Measurements from ENCODE around the gene PDZK1IP1.
"Not testable (repeated sequence)": the region's sequence is repeated elsewhere in the genome, so short reads cannot be mapped to it uniquely, and the experiment has no call there.

Gene PDZK1IP1

DNA sequence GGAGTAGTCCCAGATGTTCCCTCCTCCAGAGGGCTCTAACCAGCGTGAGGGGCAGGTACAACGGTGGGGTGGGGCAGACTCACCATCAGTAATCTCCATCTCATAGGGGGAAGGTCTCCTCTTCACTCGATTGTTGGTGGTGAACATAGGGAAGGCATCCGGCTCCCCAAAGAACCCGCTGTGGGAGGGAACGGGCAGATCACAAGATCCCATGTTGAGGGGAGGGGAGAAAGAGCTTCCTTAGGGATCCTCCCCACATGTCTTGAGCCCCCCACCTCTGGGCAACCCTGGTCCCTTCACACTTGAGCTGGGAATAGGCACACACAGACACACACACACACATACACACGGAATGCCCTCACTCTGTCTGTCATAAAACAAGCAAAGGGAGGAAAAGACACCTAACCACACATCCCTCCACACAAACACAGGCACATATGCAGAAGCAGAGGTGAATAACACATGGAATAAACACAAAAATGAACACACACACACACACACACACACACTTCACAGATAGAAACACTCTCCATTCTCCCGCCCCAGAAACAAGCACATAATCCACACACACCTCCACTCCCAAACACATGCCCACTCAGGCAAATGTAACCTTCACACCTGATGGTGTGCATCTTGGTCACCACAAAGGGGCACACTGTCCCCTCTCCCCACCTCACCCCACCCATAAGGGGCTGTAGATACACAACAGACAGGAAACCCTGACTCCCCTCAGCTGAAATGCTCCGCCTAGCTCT, 34.3 kb upstream of the PDZK1IP1 start:
- no peak for DNase-seq (ENCODE audit: low read depth in 2 of 2, low spot score in 1 of 2)

GRCh38 chr1:47223174-47223920, 33.5 kb upstream of the PDZK1IP1 start:
- no peak for DNase-seq (ENCODE audit: low read depth in 2 of 2, low spot score in 1 of 2)

DNA sequence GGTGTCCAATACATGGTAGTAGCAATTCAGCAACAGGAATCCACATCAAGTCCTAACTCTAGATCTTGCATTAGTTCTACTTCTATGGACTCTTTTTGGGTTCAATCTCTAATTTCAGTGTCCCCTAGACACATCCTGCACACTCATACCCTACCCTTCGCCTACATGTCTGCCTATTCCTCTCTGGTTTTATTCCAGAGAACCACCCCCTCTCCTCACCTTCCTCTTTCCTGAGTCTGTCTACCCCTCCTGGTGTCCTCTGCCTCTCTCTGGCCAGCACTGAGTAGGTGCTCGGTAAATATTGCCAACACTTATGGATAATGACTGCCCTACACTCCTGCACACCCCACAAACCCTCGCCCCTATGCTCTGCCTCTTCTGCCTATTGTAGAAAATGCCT, 32.6 kb upstream of the PDZK1IP1 start:
- DNase-seq (ENCODE audit: low read depth in 2 of 2, low spot score in 1 of 2), result no peak

DNA sequence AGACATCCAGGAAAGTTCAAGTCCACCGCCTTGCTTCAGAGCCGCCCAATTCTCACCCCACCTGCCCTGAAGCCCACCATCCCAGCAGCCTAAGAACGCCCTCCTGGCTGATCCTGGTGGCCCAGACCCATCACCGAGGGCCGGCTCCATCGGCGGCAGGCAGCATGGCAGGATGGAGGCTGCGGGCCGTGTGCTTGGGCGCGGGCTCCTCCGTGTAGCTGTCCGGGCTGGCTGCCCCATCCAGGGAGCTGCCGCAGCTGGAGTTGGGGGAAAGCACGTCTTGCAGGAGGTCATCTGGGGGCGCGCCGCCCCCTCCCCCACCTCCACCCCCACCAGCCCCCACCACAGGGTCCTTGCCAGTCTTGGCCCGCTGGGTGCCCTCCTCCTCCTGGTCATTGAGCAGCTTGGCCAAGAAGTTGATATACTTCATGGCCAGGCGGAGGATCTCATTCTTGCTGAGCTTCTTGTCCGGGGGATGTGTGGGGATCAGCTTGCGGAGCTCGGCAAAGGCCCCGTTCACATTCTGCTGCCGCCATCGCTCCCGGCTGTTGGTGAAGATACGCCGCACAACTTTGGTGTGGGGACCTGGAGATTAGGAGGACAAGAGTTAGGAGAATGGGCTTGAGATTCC, 29.9 kb upstream of the PDZK1IP1 start:
- no peak for DNase-seq (ENCODE audit: low read depth in 2 of 2, low spot score in 1 of 2)

- DNase-seq (ENCODE audit: low read depth in 2 of 2, low spot score in 1 of 2), result no peak
Measured at GRCh38 chr1:47219001-47219400, 29.2 kb upstream of the PDZK1IP1 start.

GRCh38 chr1:47216278-47217059, 26.6 kb upstream of the PDZK1IP1 start:
- DNase-seq (ENCODE audit: low read depth in 2 of 2, low spot score in 1 of 2), result no peak

DNA sequence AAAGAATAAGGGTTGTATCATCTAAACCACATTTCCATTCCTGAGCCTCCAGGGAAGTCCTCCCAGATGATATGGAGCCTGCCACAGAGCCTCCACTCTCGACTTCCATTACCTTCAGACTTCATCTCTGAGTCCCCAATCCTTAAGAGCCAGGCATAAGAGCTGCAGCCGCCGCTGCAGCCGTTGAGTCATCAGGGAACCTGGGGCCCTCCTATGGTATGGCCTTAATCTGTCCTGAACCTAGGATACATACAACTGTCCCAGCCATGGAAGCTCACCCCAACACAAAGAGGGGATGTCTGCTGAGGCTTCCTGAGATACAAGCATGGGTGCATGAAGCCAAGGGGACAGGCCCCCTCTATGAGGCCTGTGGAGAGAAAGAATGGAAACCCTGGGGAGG, 25.9 kb upstream of the PDZK1IP1 start:
- no peak for DNase-seq (ENCODE audit: low read depth in 2 of 2, low spot score in 1 of 2)

DNA sequence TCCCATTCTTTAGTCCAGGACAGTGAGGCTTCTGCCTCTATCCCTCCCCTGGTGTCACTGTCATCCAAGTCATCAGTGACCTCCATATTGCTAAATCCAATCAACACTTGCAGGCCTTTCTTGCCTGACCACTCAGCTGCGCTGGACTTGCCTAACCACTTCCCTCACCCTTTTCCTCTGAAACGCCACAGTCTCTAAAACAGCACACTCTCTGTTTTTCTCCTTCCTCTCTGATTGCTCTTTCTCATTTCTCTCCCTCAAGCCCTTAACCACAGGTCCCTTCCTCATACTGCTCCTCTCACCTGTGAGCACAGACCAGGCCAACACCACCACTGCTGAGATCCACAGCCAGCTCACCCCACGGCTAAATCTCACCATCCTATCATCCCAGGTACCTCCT, 24.7 kb upstream of the PDZK1IP1 start:
- DNase-seq (ENCODE audit: low read depth in 2 of 2, low spot score in 1 of 2), result no peak

DNA sequence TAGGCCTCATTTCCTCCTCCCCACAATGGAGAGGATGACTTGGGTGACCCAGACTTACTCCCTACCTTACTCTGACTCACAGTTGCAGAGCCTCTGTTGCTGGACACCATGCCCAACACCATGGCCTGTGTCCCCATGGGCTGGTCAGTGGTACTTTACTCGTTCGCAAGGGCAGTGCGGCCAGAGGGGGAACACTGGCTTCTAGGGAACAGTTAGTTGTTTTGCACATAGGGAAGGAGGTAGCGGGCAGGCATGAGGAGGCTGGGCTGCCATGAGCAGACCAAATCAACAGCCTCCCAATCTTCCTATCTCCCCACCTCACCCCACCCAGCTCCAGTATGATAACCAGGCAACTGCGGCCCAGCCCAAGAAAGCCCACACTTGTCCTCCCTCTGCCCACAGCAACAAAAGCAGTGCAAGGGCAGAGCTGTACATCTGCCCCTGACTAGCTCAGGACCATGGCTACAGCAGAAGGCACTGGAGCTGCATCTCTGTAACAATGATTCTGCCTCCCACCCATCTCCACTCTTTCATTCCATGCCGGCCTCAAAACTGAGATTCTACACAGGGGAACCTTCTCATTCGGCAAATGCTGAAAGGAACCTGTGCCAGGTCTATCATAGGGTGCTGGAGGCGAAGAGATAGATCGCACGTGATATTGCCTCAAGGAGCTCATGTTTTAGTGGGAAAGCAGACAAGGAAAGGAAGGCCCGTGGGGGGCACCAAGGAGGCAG, 23.6 kb upstream of the PDZK1IP1 start:
- no peak for DNase-seq (ENCODE audit: low read depth in 2 of 2, low spot score in 1 of 2)

GRCh38 chr1:47212636-47213229, 22.9 kb upstream of the PDZK1IP1 start:
- DNase-seq (ENCODE audit: low read depth in 2 of 2, low spot score in 1 of 2), result no peak

GRCh38 chr1:47211796-47212269, 22.0 kb upstream of the PDZK1IP1 start:
- no peak for DNase-seq (ENCODE audit: low read depth in 2 of 2, low spot score in 1 of 2)

DNA sequence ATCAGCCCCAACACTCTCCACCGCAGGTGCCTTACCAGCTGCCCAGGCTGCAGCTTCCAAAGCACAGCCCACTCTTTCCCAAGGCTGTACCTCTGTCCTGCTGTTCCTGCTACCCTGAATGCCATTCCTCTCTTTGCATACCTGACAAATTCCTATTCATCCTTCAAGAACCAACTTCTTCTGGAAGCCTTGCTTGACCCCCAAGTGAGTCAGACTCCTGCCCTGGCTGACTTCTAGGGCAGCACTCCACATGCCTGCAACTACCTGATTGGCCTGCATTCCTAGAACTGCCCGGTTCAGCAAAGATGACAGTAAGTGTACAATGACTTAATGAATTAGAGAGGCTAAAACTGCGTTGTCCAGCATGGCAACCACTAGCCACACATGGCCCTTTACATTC, 20.8 kb upstream of the PDZK1IP1 start:
- DNase-seq (ENCODE audit: low read depth in 2 of 2, low spot score in 1 of 2), result no peak

DNA sequence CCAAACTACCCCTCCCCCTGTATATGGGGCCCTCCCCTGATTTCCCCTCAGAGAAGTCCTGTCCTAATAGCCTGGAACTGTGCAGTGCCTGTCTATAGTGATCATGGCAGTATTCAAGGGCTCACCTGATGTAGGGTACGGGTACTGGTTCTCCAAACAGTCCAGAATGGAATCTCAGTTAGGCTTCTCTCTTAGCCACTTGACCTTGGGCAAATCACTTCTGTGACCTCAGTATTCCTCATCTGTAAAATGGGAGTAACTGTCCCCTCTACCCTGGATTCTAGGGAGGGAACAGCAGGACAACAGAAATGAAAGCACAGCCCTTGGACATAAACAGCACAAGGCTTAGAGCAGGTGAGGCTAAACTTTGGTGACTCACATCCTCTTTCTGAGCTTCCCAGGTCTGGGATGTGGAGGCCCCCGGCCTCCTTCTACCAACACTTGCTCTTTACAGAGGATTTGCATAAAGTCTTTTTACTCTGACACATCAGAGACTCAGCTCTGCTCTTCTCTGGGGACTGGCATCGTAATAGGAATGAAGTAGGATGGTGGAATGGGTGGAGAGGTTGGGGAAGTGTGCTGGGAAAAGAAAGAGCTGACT, 20.0 kb upstream of the PDZK1IP1 start:
- DNase-seq (ENCODE audit: low read depth in 2 of 2, low spot score in 1 of 2), result no peak

DNA sequence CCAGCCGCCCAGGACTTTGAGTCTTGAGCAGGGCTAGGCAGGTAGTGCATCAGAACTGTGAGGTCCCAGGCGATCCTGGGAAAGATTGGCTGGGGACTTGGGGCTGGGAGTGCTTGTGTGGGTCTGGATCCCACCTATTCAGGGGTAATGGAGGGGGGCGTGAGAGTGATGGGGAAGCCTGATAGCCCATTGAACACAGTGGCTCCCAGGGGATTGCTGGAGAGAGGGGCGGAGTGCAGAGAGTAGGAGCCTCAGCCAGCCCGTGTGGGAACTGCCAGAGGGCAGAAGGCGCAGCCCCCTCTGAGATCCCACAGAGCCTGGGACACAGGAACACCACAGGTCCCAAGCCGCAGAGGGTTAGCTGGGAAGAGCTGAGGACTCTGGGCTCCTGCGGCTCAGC, 19.3 kb upstream of the PDZK1IP1 start:
- DNase-seq (ENCODE audit: low read depth in 2 of 2, low spot score in 1 of 2), result no peak

DNA sequence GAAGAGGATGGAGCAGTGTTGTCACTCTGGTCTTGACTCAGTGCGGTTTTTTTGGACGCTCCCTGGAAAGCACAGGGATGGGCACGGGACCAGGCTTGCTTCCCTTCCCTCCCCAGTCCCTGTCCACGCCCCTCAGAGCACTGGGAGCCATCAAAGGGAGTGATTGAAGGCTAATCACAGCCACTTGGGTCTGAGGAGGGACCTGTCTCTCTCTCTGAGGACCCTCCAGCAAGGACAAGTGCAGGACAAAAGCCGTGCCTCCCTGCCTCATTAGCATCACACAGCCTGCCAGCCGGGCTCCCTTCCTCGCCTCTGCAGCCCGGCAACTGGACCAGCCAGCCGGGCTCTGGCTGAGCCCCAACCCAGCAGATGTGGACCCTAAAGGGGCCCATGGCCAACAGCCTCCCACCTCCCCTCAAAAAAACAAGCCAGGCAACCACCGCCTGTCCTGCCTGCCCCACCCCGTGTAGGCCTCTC, 18.6 kb upstream of the PDZK1IP1 start:
- no peak for DNase-seq (ENCODE audit: low read depth in 2 of 2, low spot score in 1 of 2)

DNA sequence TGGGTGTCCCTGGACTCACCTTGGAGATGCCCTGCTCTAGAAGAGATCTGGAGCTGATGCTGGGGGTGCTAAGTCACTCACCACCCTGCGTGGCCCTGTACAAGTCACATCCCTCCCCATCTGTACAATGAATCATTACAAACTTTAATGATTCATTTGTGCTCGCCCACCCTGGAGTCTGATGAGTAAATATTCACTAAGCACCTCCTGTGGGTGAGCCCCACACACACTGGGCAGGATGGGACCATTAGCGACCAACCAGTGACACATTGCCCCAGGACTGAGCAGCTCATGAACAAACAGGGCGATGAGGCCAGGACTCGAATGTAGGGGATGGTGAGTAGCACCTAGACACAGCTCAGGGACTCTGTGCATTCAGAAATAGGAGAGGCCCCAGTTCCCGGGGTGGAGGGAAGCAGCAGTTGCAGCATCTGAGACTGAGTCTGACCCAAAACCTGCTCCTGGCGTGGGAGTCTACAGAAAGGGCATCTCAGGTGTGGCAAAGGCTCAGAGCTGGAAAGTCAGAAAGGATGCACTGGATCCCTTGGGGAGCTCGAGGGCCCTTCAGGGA, 18.1 kb upstream of the PDZK1IP1 start:
- no peak for DNase-seq (ENCODE audit: low read depth in 2 of 2, low spot score in 1 of 2)

DNA sequence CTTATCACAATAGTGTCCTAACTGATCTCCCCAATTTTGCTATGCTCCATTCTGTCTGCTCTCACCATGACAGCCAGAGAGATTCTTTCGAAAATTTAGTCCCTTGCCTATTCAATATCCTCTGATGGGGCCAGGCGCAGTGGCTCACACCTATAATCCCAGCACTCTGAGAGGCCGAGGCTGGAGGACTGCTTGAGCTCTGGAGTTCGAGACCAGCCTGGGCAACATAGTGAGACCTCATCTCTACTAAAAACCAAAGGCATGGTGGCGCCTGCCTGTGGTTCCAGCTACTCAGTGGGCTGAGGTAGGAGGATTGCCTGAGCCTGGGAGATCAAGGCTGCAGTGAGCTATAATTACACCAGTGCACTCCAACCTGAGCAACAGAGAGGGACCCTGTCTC, 16.1 kb upstream of the PDZK1IP1 start:
- no peak for DNase-seq (ENCODE audit: low read depth in 2 of 2, low spot score in 1 of 2)

GRCh38 chr1:47203504-47203903, 13.7 kb upstream of the PDZK1IP1 start:
- DNase-seq (ENCODE audit: low read depth in 2 of 2, low spot score in 1 of 2), result not testable (repeated sequence)

GRCh38 chr1:47201179-47201578, 11.3 kb upstream of the PDZK1IP1 start:
- DNase-seq (ENCODE audit: low read depth in 2 of 2, low spot score in 1 of 2), result no peak

Data from stimulated activated CD8-positive, alpha-beta memory T cell treated with anti-CD3 and anti-CD28 coated beads, Interleukin-4, amount 100 ng/mL, for 4 hours (primary cell).